ENCODE measurements around the gene PLPP3.

PLPP3 gene

DNA sequence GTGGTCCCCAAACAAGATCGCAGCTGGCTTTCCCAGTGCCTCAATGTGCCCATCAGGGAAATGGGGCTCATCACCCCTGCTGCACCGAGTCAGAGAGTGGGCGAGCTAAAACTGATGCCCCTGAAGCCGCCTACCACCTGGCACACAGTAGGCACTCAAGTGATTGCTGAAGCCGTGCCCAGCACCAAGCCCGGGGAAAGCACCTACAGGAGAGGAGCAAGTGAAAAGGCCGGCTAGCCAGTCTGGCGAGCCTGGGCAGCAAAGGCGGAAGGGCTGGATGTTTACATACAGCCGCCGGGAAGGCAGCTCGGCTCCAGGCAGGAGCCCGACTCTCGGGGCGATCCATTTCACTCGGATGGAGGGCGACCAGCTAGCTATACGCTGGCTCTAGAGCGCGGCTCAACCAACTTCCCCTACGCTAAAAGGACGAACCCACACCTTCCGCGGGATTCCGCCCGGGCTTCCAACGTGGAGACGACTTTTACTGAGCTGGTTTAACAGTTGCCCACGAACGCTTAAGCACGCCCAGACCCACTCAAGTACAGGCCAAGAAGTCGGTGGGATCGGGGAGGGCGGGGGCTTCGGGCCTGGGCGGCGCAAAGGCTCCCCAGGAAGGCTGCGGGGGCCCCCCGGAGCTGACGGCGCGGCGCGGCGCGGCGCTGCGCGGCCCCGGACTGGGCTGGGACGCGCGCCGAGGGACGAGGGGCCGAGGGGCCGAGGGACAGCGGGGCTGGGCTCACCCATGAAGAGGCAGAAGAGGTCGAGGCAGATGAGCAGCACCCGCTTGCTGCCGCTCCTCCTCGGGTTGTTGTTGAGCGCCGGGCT, 1.0 kb downstream of the PLPP3 start:
- no peak for TF ChIP-seq FOXP2 (optimal IDR thresholded peaks at IDR 0.05; ENCODE audit: borderline replicate concordance, extremely low read depth, extremely low read length, insufficient read depth)
- TF ChIP-seq SIN3A (IDR thresholded peaks at IDR 0.05; ENCODE audit: borderline replicate concordance, insufficient read depth, low read length) = no peak; the same call in 1 of the 2 replicates
- TF ChIP-seq TAF1 (IDR thresholded peaks at IDR 0.05; ENCODE audit: borderline replicate concordance, insufficient read depth, low read length) = no peak
- no peak for TF ChIP-seq POLR2AphosphoS5 (IDR thresholded peaks at IDR 0.05; ENCODE audit: low read depth, low read length)
- TF ChIP-seq, protein P1, sequence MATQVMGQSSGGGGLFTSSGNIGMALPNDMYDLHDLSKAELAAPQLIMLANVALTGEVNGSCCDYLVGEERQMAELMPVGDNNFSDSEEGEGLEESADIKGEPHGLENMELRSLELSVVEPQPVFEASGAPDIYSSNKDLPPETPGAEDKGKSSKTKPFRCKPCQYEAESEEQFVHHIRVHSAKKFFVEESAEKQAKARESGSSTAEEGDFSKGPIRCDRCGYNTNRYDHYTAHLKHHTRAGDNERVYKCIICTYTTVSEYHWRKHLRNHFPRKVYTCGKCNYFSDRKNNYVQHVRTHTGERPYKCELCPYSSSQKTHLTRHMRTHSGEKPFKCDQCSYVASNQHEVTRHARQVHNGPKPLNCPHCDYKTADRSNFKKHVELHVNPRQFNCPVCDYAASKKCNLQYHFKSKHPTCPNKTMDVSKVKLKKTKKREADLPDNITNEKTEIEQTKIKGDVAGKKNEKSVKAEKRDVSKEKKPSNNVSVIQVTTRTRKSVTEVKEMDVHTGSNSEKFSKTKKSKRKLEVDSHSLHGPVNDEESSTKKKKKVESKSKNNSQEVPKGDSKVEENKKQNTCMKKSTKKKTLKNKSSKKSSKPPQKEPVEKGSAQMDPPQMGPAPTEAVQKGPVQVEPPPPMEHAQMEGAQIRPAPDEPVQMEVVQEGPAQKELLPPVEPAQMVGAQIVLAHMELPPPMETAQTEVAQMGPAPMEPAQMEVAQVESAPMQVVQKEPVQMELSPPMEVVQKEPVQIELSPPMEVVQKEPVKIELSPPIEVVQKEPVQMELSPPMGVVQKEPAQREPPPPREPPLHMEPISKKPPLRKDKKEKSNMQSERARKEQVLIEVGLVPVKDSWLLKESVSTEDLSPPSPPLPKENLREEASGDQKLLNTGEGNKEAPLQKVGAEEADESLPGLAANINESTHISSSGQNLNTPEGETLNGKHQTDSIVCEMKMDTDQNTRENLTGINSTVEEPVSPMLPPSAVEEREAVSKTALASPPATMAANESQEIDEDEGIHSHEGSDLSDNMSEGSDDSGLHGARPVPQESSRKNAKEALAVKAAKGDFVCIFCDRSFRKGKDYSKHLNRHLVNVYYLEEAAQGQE (IDR thresholded peaks at IDR 0.05; ENCODE audit: insufficient read depth in 1 of 2, low read depth in 2 of 2, low read length in 2 of 2) = no peak

DNA sequence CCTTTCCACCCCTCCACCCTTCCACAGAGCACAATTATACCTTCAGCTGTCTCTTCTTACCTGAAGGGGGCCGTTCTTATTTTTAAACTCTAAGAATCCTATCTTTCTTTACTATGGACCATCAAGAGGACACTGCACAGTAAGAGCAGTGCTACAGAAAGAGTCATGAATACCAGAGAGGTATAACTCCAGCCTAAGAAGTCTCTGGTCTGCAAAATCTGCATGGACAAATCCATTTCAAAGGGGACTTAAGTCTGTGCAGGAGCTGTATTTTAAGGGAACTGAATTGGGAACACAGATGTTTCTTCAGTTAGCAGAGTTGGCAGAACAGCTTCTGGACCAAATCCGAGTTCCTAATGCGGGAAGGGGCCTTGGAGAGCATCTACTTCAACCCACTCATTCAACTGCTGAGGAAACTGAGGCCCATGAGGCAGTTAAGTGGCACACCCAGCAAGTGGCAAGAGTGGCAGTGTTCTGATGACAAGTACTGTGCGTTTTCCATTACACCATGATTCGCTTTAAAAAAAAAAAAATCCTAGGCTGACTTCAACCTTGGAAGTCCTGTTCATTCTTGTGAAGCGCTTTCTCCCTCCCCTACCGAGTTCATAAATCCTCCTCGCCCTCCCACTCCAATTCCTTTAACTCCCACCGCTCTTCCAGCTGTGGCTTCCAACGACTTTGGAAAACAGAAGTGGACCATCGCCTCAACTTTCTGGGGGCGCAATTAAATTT, 1.8 kb downstream of the PLPP3 start:
- TF ChIP-seq, protein P1 (IDR thresholded peaks at IDR 0.05; ENCODE audit: insufficient read depth in 1 of 2, low read depth in 2 of 2, low read length in 2 of 2) = no peak
- no peak for TF ChIP-seq TAF1 (IDR thresholded peaks at IDR 0.05; ENCODE audit: borderline replicate concordance, insufficient read depth, low read length)
- no peak for TF ChIP-seq FOXP2 (optimal IDR thresholded peaks at IDR 0.05; ENCODE audit: borderline replicate concordance, extremely low read depth, extremely low read length, insufficient read depth)
- TF ChIP-seq POLR2AphosphoS5 (IDR thresholded peaks at IDR 0.05; ENCODE audit: low read depth, low read length) = no peak
- TF ChIP-seq SIN3A (IDR thresholded peaks at IDR 0.05; ENCODE audit: borderline replicate concordance, insufficient read depth, low read length) = no peak

DNA sequence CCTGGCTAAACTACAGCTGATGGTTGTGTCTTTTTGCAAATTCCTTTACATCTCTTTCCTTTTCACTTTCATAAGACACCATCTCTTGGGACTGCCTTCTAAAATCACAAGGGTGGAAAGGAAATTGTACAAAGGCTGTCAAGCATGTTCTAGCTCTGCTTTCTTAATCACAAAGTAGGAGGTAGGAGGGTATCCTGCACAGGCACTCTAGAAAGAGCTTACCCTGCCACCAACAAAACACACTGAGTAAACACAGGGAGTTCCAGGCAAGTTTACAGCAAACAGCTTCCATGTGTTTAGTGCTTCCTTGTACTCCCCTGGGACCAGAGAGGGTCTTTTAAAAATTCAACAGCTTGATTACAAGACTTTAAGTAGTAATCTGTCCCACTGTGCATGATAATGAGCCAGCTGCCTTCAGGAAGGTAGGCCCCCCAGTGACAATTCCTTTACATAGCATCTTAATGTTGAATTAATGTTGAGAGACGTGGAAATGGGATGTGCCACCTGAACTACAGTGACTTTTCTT, 2.4 kb downstream of the PLPP3 start:
- TF ChIP-seq POLR2AphosphoS5 (IDR thresholded peaks at IDR 0.05; ENCODE audit: low read depth, low read length) = no peak
- no peak for TF ChIP-seq SIN3A (IDR thresholded peaks at IDR 0.05; ENCODE audit: borderline replicate concordance, insufficient read depth, low read length)
- TF ChIP-seq, protein P1 (IDR thresholded peaks at IDR 0.05; ENCODE audit: insufficient read depth in 1 of 2, low read depth in 2 of 2, low read length in 2 of 2) = no peak
- TF ChIP-seq TAF1 (IDR thresholded peaks at IDR 0.05; ENCODE audit: borderline replicate concordance, insufficient read depth, low read length) = no peak
- TF ChIP-seq FOXP2 (optimal IDR thresholded peaks at IDR 0.05; ENCODE audit: borderline replicate concordance, extremely low read depth, extremely low read length, insufficient read depth) = no peak

DNA sequence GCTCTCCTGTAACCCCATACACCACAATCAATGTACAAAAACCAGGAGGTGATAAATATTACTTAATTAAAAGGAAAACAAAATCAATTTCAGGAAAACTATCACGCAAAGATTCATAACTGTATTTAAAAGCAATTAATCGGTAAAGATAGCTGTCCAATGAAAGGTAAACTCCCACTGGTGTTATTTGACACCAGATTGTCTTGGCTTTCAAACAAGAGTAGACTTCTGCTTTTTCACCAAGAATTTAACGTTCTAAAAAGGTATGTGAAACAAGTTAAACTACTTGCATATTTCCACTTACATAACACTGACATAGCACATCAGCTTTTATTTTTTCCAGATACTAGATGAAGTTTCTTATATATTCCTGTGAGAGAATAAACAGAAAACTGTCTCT, 3.5 kb downstream of the PLPP3 start:
- no peak for TF ChIP-seq POLR2AphosphoS5 (IDR thresholded peaks at IDR 0.05; ENCODE audit: low read depth, low read length)
- TF ChIP-seq SIN3A (IDR thresholded peaks at IDR 0.05; ENCODE audit: borderline replicate concordance, insufficient read depth, low read length) = no peak
- TF ChIP-seq TAF1 (IDR thresholded peaks at IDR 0.05; ENCODE audit: borderline replicate concordance, insufficient read depth, low read length) = no peak
- TF ChIP-seq, protein P1 (IDR thresholded peaks at IDR 0.05; ENCODE audit: insufficient read depth in 1 of 2, low read depth in 2 of 2, low read length in 2 of 2) = no peak
- no peak for TF ChIP-seq FOXP2 (optimal IDR thresholded peaks at IDR 0.05; ENCODE audit: borderline replicate concordance, extremely low read depth, extremely low read length, insufficient read depth)

Data from PFSK-1 (cell line).